Measurements from ENCODE around the gene PSMD13. TPM values are rescaled to one million over a fixed set of nuclear protein-coding genes. Genes with fewer than 3 reads are reported as not detected.

PSMD13 gene
- total RNA-seq, 1 donor from 2014 or later, result 137 TPM

DNA sequence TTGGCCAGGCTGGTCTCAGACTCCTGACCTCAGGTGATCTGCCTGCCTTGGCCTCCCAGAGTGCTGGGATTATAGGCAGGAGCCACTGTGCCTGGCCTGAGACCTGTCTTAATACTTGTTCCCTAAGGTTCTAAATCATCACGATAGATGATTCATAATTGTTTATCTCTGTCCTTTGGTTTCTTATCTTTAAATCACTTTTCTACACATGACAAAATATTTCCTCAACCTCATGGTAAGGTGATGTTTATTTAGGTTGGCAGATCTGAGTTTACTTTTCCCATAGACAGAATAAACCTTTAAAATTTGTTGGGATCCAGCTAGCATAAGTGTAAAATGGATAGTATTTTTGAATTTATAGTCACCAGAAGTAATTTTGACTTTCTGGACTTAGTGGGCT lies 3.5 kb downstream of the PSMD13 start:
- H3K9ac ChIP-seq (ENCODE audit: low read length), result no peak overlapping the region
- no peak overlapping the region for H3K4me2 ChIP-seq (ENCODE audit: low read length)
- TF ChIP-seq, protein P1, sequence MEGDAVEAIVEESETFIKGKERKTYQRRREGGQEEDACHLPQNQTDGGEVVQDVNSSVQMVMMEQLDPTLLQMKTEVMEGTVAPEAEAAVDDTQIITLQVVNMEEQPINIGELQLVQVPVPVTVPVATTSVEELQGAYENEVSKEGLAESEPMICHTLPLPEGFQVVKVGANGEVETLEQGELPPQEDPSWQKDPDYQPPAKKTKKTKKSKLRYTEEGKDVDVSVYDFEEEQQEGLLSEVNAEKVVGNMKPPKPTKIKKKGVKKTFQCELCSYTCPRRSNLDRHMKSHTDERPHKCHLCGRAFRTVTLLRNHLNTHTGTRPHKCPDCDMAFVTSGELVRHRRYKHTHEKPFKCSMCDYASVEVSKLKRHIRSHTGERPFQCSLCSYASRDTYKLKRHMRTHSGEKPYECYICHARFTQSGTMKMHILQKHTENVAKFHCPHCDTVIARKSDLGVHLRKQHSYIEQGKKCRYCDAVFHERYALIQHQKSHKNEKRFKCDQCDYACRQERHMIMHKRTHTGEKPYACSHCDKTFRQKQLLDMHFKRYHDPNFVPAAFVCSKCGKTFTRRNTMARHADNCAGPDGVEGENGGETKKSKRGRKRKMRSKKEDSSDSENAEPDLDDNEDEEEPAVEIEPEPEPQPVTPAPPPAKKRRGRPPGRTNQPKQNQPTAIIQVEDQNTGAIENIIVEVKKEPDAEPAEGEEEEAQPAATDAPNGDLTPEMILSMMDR (IDR thresholded peaks at IDR 0.05; ENCODE audit: insufficient read depth, low read depth, low read length), result no peak
- DNase-seq (ENCODE audit: low read depth), result no peak
- no peak overlapping the region for H2AFZ ChIP-seq (ENCODE audit: low read depth, low read length)
- H3K4me1 Mint-ChIP-seq (ENCODE audit: low read depth, unreplicated experiment), result peaks cover 11% of the 10 kb centered on the region
- no peak overlapping the region for H3K4me3 Mint-ChIP-seq (ENCODE audit: unreplicated experiment)
- no peaks in the 10 kb centered on the region for H3K9me3 Mint-ChIP-seq (ENCODE audit: unreplicated experiment)
- no peaks in the 10 kb centered on the region for H3K27me3 Mint-ChIP-seq (ENCODE audit: low read depth, unreplicated experiment)
- H3K9me3 ChIP-seq (ENCODE audit: insufficient read depth, low read depth, low read length), result no peaks in the 10 kb centered on the region
- FAIRE-seq, result no peak
- H3K36me3 ChIP-seq (ENCODE audit: insufficient read depth, low read length), result peaks cover 25% of the 10 kb centered on the region
- H3K4me3 ChIP-seq (ENCODE audit: insufficient read depth, low read depth, low read length), result no peak overlapping the region
- H4K20me1 ChIP-seq (ENCODE audit: insufficient read depth, low read length), result peaks cover 53% of the 10 kb centered on the region
- peaks cover 65% of the 10 kb centered on the region for H3K79me2 ChIP-seq (ENCODE audit: insufficient read depth, low read length)
- peaks cover 3% of the 10 kb centered on the region for H3K4me1 ChIP-seq (ENCODE audit: insufficient read depth, low read length)
- H3K36me3 Mint-ChIP-seq (ENCODE audit: low read depth, unreplicated experiment), result peaks cover 10% of the 10 kb centered on the region
- H3K27me3 ChIP-seq (ENCODE audit: insufficient read depth, low read length), result no peaks in the 10 kb centered on the region
- H3K27ac ChIP-seq (ENCODE audit: low read depth, low read length), result no peak overlapping the region
- no peak overlapping the region for H3K27ac Mint-ChIP-seq (ENCODE audit: unreplicated experiment)

DNA sequence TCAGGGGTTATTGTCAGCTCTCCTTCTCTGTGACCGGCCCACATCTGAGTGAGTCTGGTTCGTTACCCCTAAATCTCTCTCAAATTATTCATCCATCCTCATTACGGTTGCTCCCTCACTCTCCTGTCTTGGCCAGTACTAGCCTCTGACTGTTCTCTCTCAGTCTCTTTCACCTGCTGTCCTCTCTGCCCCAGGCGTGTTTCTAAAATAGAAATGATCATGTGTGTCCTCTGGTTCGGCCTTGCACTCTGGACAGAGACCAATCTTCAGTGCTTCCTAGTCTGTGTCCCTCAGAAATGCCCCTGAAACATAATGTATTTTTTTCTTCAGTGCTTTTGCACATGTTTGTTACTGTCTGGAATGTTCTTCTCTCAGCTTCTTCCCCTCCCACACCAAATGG lies 4.9 kb downstream of the PSMD13 start:
- peaks cover 65% of the 10 kb centered on the region for H3K79me2 ChIP-seq (ENCODE audit: insufficient read depth, low read length)

DNA sequence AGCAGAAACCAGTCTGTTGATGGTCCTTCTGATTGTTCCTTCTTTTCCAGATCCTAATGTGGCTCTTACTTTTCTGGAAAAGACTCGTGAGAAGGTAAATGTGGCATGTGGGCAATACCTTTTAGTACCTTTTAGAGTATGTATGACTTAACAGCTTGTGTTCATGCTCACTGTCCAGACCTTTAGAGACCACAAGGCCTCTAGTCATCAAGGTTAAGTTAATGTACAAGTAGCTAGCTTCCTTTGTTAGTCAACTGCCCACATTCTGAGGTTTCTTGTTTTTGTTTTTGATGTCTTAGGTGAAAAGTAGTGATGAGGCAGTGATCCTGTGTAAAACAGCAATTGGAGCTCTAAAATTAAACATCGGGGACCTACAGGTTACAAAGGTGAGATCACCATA lies 7.6 kb downstream of the PSMD13 start:
- H3K9ac ChIP-seq (ENCODE audit: low read length), result no peak overlapping the region
- DNase-seq (ENCODE audit: low read depth) (no peak), FAIRE-seq (peak; percentile 26)
- H3K4me3 Mint-ChIP-seq (ENCODE audit: unreplicated experiment), result no peak overlapping the region
- H3K79me2 ChIP-seq (ENCODE audit: insufficient read depth, low read length), result peaks cover 38% of the 10 kb centered on the region
- TF ChIP-seq, protein P1 (IDR thresholded peaks at IDR 0.05; ENCODE audit: insufficient read depth, low read depth, low read length), result no peak
- TF ChIP-seq EZH2 (IDR thresholded peaks at IDR 0.05; ENCODE audit: insufficient read depth, low read length), result no peak
- no peaks in the 10 kb centered on the region for H3K4me1 Mint-ChIP-seq (ENCODE audit: low read depth, unreplicated experiment)
- no peak overlapping the region for H3K27ac ChIP-seq (ENCODE audit: low read depth, low read length)
- H3K27ac Mint-ChIP-seq (ENCODE audit: unreplicated experiment), result no peak overlapping the region
- H3K9me3 Mint-ChIP-seq (ENCODE audit: unreplicated experiment), result no peaks in the 10 kb centered on the region
- H3K4me1 ChIP-seq (ENCODE audit: insufficient read depth, low read length), result no peaks in the 10 kb centered on the region
- peaks cover 57% of the 10 kb centered on the region for H3K36me3 ChIP-seq (ENCODE audit: insufficient read depth, low read length)
- peaks cover 54% of the 10 kb centered on the region for H4K20me1 ChIP-seq (ENCODE audit: insufficient read depth, low read length)
- H3K36me3 Mint-ChIP-seq (ENCODE audit: low read depth, unreplicated experiment), result peaks cover 15% of the 10 kb centered on the region
- no peaks in the 10 kb centered on the region for H3K27me3 ChIP-seq (ENCODE audit: insufficient read depth, low read length)
- H3K4me2 ChIP-seq (ENCODE audit: low read length), result no peak overlapping the region
- H3K4me3 ChIP-seq (ENCODE audit: insufficient read depth, low read depth, low read length), result no peak overlapping the region
- H3K9me3 ChIP-seq (ENCODE audit: insufficient read depth, low read depth, low read length), result no peaks in the 10 kb centered on the region
- H2AFZ ChIP-seq (ENCODE audit: low read depth, low read length), result no peak overlapping the region
- H3K27me3 Mint-ChIP-seq (ENCODE audit: low read depth, unreplicated experiment), result no peaks in the 10 kb centered on the region

More for the DNA sequence above, 4.9 kb downstream of the PSMD13 start:
- H3K4me1 ChIP-seq (ENCODE audit: insufficient read depth, low read length), result no peaks in the 10 kb centered on the region
- H3K36me3 ChIP-seq (ENCODE audit: insufficient read depth, low read length), result peaks cover 34% of the 10 kb centered on the region
- Mint-ChIP-seq H3K36me3 (ENCODE audit: low read depth, unreplicated experiment) (peaks cover 13% of the 10 kb centered on the region), H3K27ac (ENCODE audit: unreplicated experiment) (no peak overlapping the region), H3K4me1 (ENCODE audit: low read depth, unreplicated experiment) (peaks cover 11% of the 10 kb centered on the region), H3K9me3 (ENCODE audit: unreplicated experiment) (no peaks in the 10 kb centered on the region), H3K27me3 (ENCODE audit: low read depth, unreplicated experiment) (no peaks in the 10 kb centered on the region), H3K4me3 (ENCODE audit: unreplicated experiment) (no peak overlapping the region)
- peaks cover 64% of the 10 kb centered on the region for H4K20me1 ChIP-seq (ENCODE audit: insufficient read depth, low read length)
- no peak for DNase-seq (ENCODE audit: low read depth)
- no peak for FAIRE-seq
- H3K9me3 ChIP-seq (ENCODE audit: insufficient read depth, low read depth, low read length), result no peaks in the 10 kb centered on the region
- H3K27me3 ChIP-seq (ENCODE audit: insufficient read depth, low read length), result no peaks in the 10 kb centered on the region
- TF ChIP-seq EZH2 (IDR thresholded peaks at IDR 0.05; ENCODE audit: insufficient read depth, low read length), result no peak
- TF ChIP-seq, protein P1 (IDR thresholded peaks at IDR 0.05; ENCODE audit: insufficient read depth, low read depth, low read length), result no peak
- no peak overlapping the region for H2AFZ ChIP-seq (ENCODE audit: low read depth, low read length)
- H3K4me2 ChIP-seq (ENCODE audit: low read length), result no peak overlapping the region
- H3K4me3 ChIP-seq (ENCODE audit: insufficient read depth, low read depth, low read length), result no peak overlapping the region
- H3K9ac ChIP-seq (ENCODE audit: low read length), result no peak overlapping the region
- no peak overlapping the region for H3K27ac ChIP-seq (ENCODE audit: low read depth, low read length)
